ENCODE results near the gene ITPKC.

- TF ChIP-seq SUZ12 (IDR thresholded peaks at IDR 0.05; ENCODE audit: extremely low read depth, insufficient read depth, insufficient read length) (no peak), YY1 (IDR thresholded peaks at IDR 0.05; ENCODE audit: insufficient read depth, insufficient read length) (no peak), ZNF274 (IDR thresholded peaks at IDR 0.05; ENCODE audit: low read depth, low read length) (no peak)
Observed at GRCh38 chr19:40721936-40722661, 5.2 kb downstream of the ITPKC start.
